K562 (cell line): ENCODE data around the gene STOX1. TPM values are rescaled to one million over a fixed set of nuclear protein-coding genes. Genes with fewer than 3 reads are reported as not detected.

Experiments
- ATAC-seq: fragments of 200-7000 bp; cut with Tn5 transposase; 3 replicates; pipeline ENCODE4 v1.9.1; 2020; ENCODE audit warnings: moderate library complexity
- BruUV-seq: library from RNA; stranded (reverse); fragments of 400-500 nt; replicated peaks from 2 replicates; lab custom pipeline; 2021; lab: Mats Ljungman, UMichigan
- CTCF ChIA-PET: fragments of 300-600 bp; formaldehyde crosslinking; extraction: SDS; loops from one replicate; lab custom pipeline; 2021; ENCODE audit warnings: low intra/inter-chr PET ratio; lab: Yijun Ruan, JAX
- POLR2A ChIA-PET: fragments of 300-600, 350-650 bp; sonication (Branson Sonifier 250); formaldehyde crosslinking; extraction: SDS; loops from one replicate; lab custom pipeline; 2021; ENCODE audit warnings: antibody characterized with exemption, inconsistent platforms; lab: Yijun Ruan, JAX
- DNase-seq, 4 experiments: peaks; one replicate each; pipeline versions ENCODE4 v3.0.0 to v3.0.0-alpha.2; 2011 to 2018; ENCODE audit warnings: low spot score in 3 of 4, mixed read lengths in 3 of 4; ENCODE audit errors: extremely low read depth in 1 of 4
- FAIRE-seq: peaks from 2 replicates; lab custom pipeline; 2011; peaks lifted over from hg19 to GRCh38; lab: Jason Lieb, UNC
- H2AFZ ChIP-seq: 2 replicates; pipeline ENCODE4 v1.6.0; 2011; ENCODE audit warnings: low read depth, low read length, control low read depth, inconsistent platforms
- H3K27ac ChIP-seq: fragments of 200-600 bp; 3 replicates; pipeline ENCODE4 v1.8.0; 2011; ENCODE audit warnings: low read depth, mild to moderate bottlenecking, control low read depth, inconsistent platforms, low read length, moderate library complexity, mixed read lengths; ENCODE audit errors: extremely low read depth
- H3K27me3 ChIP-seq, 2 experiments: fragments of 300-600 bp in 1 of 2; 2 replicates in 1 of 2; 3 replicates in 1 of 2; pipeline versions ENCODE4 v1.6.0 to v1.8.0; 2011; ENCODE audit warnings: inconsistent platforms in 2 of 2, low read length in 2 of 2, mild to moderate bottlenecking in 1 of 2, mixed read lengths in 1 of 2, moderate library complexity in 1 of 2; ENCODE audit not compliant: control insufficient read depth in 2 of 2, insufficient read depth in 2 of 2
- H3K36me3 ChIP-seq: fragments of 300-600 bp; 3 replicates; pipeline ENCODE4 v1.8.0; 2011; ENCODE audit warnings: mild to moderate bottlenecking, low read length, inconsistent platforms; ENCODE audit not compliant: control insufficient read depth, insufficient read depth
- H3K4me1 ChIP-seq, 2 experiments: fragments of 200-600 bp in 1 of 2; replicated peaks in 1 of 2; 2 replicates in 1 of 2; 3 replicates in 1 of 2; pipeline versions ENCODE4 v1.5.1 to v1.8.0; 2011; ENCODE audit warnings: inconsistent platforms in 2 of 2, low read length in 2 of 2, mild to moderate bottlenecking in 1 of 2, mixed read lengths in 1 of 2, moderate library complexity in 1 of 2; ENCODE audit not compliant: control insufficient read depth in 2 of 2, insufficient read depth in 2 of 2
- H3K4me2 ChIP-seq: 2 replicates; pipeline ENCODE4 v1.6.1; 2011; ENCODE audit warnings: low read length, control low read depth, inconsistent platforms, mixed read lengths; ENCODE audit not compliant: insufficient read depth
- H3K4me3 ChIP-seq: fragments of 200-600 bp; sonication (generic), shearing (Covaris generic); 2 replicates; pipeline ENCODE4 v1.5.1; 2016; ENCODE audit warnings: control low read depth, inconsistent platforms
- H3K79me2 ChIP-seq: fragments of 200-600 bp; 3 replicates; pipeline ENCODE4 v1.8.0; 2011; ENCODE audit warnings: low read length, inconsistent platforms; ENCODE audit not compliant: control insufficient read depth, insufficient read depth
- H3K9ac ChIP-seq, 2 experiments: 2 replicates each; pipeline versions ENCODE4 v1.6.0 to v1.6.1; 2011; ENCODE audit warnings: low read depth in 2 of 2, low read length in 2 of 2, control low read depth in 1 of 2, inconsistent platforms in 1 of 2, mild to moderate bottlenecking in 1 of 2, mixed read lengths in 1 of 2; ENCODE audit not compliant: insufficient read depth in 1 of 2
- H3K9me1 ChIP-seq: one replicate; pipeline ENCODE4 v1.6.0; 2011; ENCODE audit warnings: inconsistent platforms, mild to moderate bottlenecking, low read length, moderate library complexity; ENCODE audit not compliant: control insufficient read depth, insufficient read depth
- H3K9me3 ChIP-seq: replicated peaks from 2 replicates; pipeline ENCODE4 v1.5.1; 2011; ENCODE audit warnings: low read depth, low read length, inconsistent platforms; ENCODE audit not compliant: control insufficient read depth, insufficient read depth
- H4K20me1 ChIP-seq: replicated peaks from 2 replicates; pipeline ENCODE4 v1.6.1; 2011; ENCODE audit warnings: low read length, inconsistent platforms, mixed read lengths; ENCODE audit not compliant: control insufficient read depth, insufficient read depth
- ATF7 ChIP-seq: fragments of 450-650 bp; IDR thresholded peaks from 2 replicates; pipeline ENCODE4 v1.7.1; 2014; ENCODE audit warnings: mild to moderate bottlenecking, moderate library complexity
- HCFC1 ChIP-seq: IDR thresholded peaks from 2 replicates; pipeline ENCODE4 v1.6.1; 2012; ENCODE audit warnings: low read depth, low read length, improper control_type of control experiment
- L3MBTL2 ChIP-seq: fragments of 450-650 bp; IDR thresholded peaks from 2 replicates; pipeline ENCODE4 v1.6.1; 2016; ENCODE audit warnings: mild to moderate bottlenecking, moderate library complexity
- MYC ChIP-seq, 2 experiments: fragments of 250-450 bp in 1 of 2; sonication (Bioruptor Pico) in 1 of 2; IDR thresholded peaks; 2 replicates each; pipeline versions ENCODE4 v1.5.1 to v1.6.1; 2012 to 2021; ENCODE audit warnings: low read depth in 2 of 2, borderline replicate concordance in 1 of 2, improper control_type of control experiment in 1 of 2, low read length in 1 of 2, mild to moderate bottlenecking in 1 of 2, moderate library complexity in 1 of 2
- NCOR1 ChIP-seq: fragments of 450-650 bp; IDR thresholded peaks from 2 replicates; pipeline ENCODE4 v1.6.1; 2016; ENCODE audit warnings: mild to moderate bottlenecking, moderate library complexity
- RBBP5 ChIP-seq: fragments of 200-600 bp; sonication (generic); IDR thresholded peaks from 2 replicates; pipeline ENCODE4 v1.6.1; 2012; ENCODE audit warnings: borderline replicate concordance, mild to moderate bottlenecking, low read length, control low read depth, inconsistent platforms; ENCODE audit not compliant: insufficient read depth, poor library complexity, severe bottlenecking
- SUPT5H ChIP-seq: fragments of 450-650 bp; IDR thresholded peaks from 2 replicates; pipeline ENCODE4 v1.6.1; 2016
- TARDBP ChIP-seq: fragments of 450-650 bp; IDR thresholded peaks from 2 replicates; pipeline ENCODE4 v1.6.1; 2016
- TCF3 ChIP-seq: sonication (generic); formaldehyde crosslinking; IDR thresholded peaks from 2 replicates; pipeline ENCODE4 v1.4.0; 2020; ENCODE audit warnings: mild to moderate bottlenecking, missing genetic modification reagents
- ZNF124 ChIP-seq: sonication (generic); formaldehyde crosslinking; IDR thresholded peaks from 2 replicates; pipeline ENCODE4 v1.8.1; 2022; ENCODE audit warnings: missing genetic modification reagents
- WGBS: fragments of 100-300 bp; shearing (Covaris generic); methylation state at CpG from one replicate; pipeline ENCODE4 v1.1.6; 2016; ENCODE audit warnings: low coverage, mixed read lengths; ENCODE audit not compliant: insufficient coverage; ENCODE audit errors: missing lambda C conversion rate; 5-methylcytosine and 5-hydroxymethylcytosine counted together
- in situ Hi-C: fragments of 300-500 bp; cut with MboI; formaldehyde crosslinking; loops from 4 replicates; pipeline ENCODE4 v1.15.0; 2018; ENCODE audit warnings: inconsistent platforms, mixed read lengths
- intact Hi-C: fragments of 100-400 bp; cut with micrococcal nuclease; formaldehyde crosslinking; loops from 2 replicates; pipeline ENCODE4 v1.14.2; 2022
- polyA plus RNA-seq, 8 experiments: library from polyadenylated mRNA; depleted of rRNA in 4 of 8; stranded (reverse) in 5 of 8; unstranded in 3 of 8; fragments of >200 nt; fragmentation: Nextera tagmentation in 2 of 8; fragmentation: Illumina TruSeq in 1 of 8; extraction: Ambion mirVana in 2 of 8; extraction: Trizol in 1 of 8; gene quantifications; 2 replicates each; pipeline versions ENCODE4 v1.2.1 to v1.2.3, GENCODE V29; 2011 to 2014; ENCODE audit warnings: inconsistent platforms in 1 of 8, missing spikeins in 1 of 8
- total RNA-seq, 7 experiments: library from RNA; depleted of rRNA in 6 of 7; stranded (reverse); fragments of >200 nt in 6 of 7; fragmentation: Illumina TruSeq in 2 of 7; extraction: Trizol in 2 of 7; gene quantifications; 2 replicates each; pipeline versions ENCODE4 v1.2.1 to v1.2.3, GENCODE V29; 2011 to 2021; ENCODE audit warnings: low replicate concordance in 1 of 7
- TF ChIP-seq, protein P1 (sequence below): sonication (generic); formaldehyde crosslinking; IDR thresholded peaks from 2 replicates; pipeline ENCODE4 v1.8.0; 2022; ENCODE audit warnings: mild to moderate bottlenecking, missing genetic modification reagents
- TF ChIP-seq, protein P2 (sequence below): fragments of 450-650 bp; formaldehyde crosslinking; IDR thresholded peaks from 2 replicates; pipeline ENCODE4 v1.4.0; 2020; ENCODE audit warnings: mild to moderate bottlenecking
- TF ChIP-seq, protein P3 (sequence below), 2 experiments: fragments of 450-650 bp; conservative IDR thresholded peaks; 2 replicates each; pipeline ENCODE4 v1.6.1; 2017; ENCODE audit warnings: mild to moderate bottlenecking in 2 of 2, moderate library complexity in 2 of 2
- TF ChIP-seq, protein P4 (sequence below): fragments of 250-450 bp; sonication (Bioruptor Pico); IDR thresholded peaks from 2 replicates; pipeline ENCODE4 v1.5.0; 2022; ENCODE audit warnings: mild to moderate bottlenecking

Gene STOX1
- total and polyA plus RNA-seq, 9 of the 15 experiments (the other 6 are each of a cell fraction or from before 2014, with no cell fraction given) = 0.09 to 0.87 (median 0.29) TPM

DNA sequence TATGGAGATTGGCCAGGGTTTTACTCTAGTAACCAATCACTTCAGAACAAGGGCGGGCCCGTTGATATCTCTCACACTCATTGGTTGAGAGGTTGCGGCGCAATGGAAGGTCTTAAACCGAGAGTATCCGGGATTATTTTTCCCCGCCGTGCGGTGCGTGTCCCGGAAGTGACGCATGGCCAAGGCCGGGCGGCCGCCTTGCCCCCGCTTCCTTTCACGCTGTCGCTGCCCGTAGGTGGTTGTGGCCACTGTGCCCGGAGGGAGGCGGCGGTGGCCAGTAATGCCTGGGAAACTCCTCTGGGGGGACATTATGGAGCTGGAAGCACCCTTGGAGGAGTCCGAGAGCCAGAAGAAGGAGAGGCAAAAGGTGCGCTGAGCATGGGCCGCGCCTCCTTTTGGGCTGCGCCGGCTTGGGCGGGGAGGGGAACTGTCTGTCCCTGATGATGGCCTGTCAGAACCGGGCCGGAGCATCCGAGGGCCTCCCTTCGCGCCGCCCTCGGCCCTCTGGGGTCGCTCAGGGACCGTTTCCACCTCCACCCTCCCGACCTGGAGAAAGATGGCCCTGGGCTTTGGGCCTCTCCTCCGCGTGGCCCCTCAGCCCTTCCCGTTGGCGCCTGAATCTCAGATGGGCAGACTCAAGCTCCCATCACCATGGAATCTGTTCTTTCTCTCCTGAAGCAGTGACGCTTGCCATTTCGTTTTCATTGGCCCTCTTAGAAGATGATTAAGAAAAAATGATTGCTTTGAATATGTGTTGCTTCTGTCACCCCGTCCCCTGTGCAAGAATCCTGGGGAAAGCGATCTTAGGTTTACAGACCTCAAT, 74.0 kb downstream of the STOX1 start, which contains the start of gene DDX50:
DDX50 (plus strand) TSS at position 211 of the 823 bp plus-strand sequence; CDS start at position 281, 70 bp downstream.
- intact Hi-C loops = loop anchor here (2.0 to 10.0 kb wide), 2 partner anchors 191 to 347 kb away; no protein-coding TSS in a partner anchor
- FAIRE-seq (peak; percentile 99), ATAC-seq (peak; percentile 97), DNase-seq (peak in 3 of 4 experiments; percentile 94 to 99 (median 97))
- H3K4me1 ChIP-seq = peaks cover 13 to 14% of the 10 kb centered on the region in 2 experiments; a peak in 4 of 5 replicates
- no peaks in the 10 kb centered on the region for H3K9me3 ChIP-seq
- POLR2A ChIA-PET = interaction anchor here (0.5 to 2.8 kb wide), 7 partner anchors 11 to 1409 kb away, joined by 3 to 10 read pairs (median 3); partner anchors contain the start of gene DDX21
- H3K4me3 ChIP-seq = peak within 1 kb of the TSS; percentile 74
- CTCF ChIA-PET = no interaction called here
- under 1% methylated on average over 47 of the region's 47 CpGs for WGBS
- peaks cover 33% of the 10 kb centered on the region for H3K79me2 ChIP-seq
- BruUV-seq = TSS peak; percentile 74
- H3K36me3 ChIP-seq = peaks cover 17% of the 10 kb centered on the region; the same call in 2 of the 3 replicates
- H3K9me1 ChIP-seq = no peaks in the 10 kb centered on the region
- no peaks in the 10 kb centered on the region for H3K27me3 ChIP-seq
- H4K20me1 ChIP-seq = no peaks in the 10 kb centered on the region
- H2AFZ ChIP-seq = peak within 1 kb of the TSS; percentile 93
- H3K27ac ChIP-seq = peak within 1 kb of the TSS; percentile 91
- peak within 1 kb of the TSS; percentile 96 for H3K4me2 ChIP-seq
- peak within 1 kb of the TSS; percentile 87 to 93 for H3K9ac ChIP-seq
- in situ Hi-C loops = no loop called here
- TF ChIP-seq, protein P1, sequence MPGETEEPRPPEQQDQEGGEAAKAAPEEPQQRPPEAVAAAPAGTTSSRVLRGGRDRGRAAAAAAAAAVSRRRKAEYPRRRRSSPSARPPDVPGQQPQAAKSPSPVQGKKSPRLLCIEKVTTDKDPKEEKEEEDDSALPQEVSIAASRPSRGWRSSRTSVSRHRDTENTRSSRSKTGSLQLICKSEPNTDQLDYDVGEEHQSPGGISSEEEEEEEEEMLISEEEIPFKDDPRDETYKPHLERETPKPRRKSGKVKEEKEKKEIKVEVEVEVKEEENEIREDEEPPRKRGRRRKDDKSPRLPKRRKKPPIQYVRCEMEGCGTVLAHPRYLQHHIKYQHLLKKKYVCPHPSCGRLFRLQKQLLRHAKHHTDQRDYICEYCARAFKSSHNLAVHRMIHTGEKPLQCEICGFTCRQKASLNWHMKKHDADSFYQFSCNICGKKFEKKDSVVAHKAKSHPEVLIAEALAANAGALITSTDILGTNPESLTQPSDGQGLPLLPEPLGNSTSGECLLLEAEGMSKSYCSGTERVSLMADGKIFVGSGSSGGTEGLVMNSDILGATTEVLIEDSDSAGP (CRISPR knock-in tag) = no peak
- peak; percentile 76; the same call in 1 of the 2 replicates for TF ChIP-seq MYC (IDR thresholded peaks at IDR 0.05; ENCODE audit: low read depth, low read length)
- peak; percentile 53; the same call in 1 of the 2 replicates for TF ChIP-seq MYC (CRISPR knock-in tag; IDR thresholded peaks at IDR 0.05; ENCODE audit: borderline replicate concordance, low read depth)
- no peak for TF ChIP-seq ZNF124 (CRISPR knock-in tag)
- TF ChIP-seq TCF3 = no peak
- no peak for TF ChIP-seq L3MBTL2
- TF ChIP-seq HCFC1 = peak; percentile 69
- TF ChIP-seq NCOR1 = no peak
- TF ChIP-seq, protein P2, sequence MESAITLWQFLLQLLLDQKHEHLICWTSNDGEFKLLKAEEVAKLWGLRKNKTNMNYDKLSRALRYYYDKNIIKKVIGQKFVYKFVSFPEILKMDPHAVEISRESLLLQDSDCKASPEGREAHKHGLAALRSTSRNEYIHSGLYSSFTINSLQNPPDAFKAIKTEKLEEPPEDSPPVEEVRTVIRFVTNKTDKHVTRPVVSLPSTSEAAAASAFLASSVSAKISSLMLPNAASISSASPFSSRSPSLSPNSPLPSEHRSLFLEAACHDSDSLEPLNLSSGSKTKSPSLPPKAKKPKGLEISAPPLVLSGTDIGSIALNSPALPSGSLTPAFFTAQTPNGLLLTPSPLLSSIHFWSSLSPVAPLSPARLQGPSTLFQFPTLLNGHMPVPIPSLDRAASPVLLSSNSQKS (CRISPR knock-in tag) = no peak
- TF ChIP-seq SUPT5H = peak; percentile 94
- TF ChIP-seq, protein P3, sequence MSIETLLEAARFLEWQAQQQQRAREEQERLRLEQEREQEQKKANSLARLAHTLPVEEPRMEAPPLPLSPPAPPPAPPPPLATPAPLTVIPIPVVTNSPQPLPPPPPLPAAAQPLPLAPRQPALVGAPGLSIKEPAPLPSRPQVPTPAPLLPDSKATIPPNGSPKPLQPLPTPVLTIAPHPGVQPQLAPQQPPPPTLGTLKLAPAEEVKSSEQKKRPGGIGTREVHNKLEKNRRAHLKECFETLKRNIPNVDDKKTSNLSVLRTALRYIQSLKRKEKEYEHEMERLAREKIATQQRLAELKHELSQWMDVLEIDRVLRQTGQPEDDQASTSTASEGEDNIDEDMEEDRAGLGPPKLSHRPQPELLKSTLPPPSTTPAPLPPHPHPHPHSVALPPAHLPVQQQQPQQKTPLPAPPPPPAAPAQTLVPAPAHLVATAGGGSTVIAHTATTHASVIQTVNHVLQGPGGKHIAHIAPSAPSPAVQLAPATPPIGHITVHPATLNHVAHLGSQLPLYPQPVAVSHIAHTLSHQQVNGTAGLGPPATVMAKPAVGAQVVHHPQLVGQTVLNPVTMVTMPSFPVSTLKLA (conservative IDR thresholded peaks at IDR 0.05) = peak; percentile 94 to 97
- TF ChIP-seq RBBP5 = peak; percentile 96
- TF ChIP-seq, protein P4, sequence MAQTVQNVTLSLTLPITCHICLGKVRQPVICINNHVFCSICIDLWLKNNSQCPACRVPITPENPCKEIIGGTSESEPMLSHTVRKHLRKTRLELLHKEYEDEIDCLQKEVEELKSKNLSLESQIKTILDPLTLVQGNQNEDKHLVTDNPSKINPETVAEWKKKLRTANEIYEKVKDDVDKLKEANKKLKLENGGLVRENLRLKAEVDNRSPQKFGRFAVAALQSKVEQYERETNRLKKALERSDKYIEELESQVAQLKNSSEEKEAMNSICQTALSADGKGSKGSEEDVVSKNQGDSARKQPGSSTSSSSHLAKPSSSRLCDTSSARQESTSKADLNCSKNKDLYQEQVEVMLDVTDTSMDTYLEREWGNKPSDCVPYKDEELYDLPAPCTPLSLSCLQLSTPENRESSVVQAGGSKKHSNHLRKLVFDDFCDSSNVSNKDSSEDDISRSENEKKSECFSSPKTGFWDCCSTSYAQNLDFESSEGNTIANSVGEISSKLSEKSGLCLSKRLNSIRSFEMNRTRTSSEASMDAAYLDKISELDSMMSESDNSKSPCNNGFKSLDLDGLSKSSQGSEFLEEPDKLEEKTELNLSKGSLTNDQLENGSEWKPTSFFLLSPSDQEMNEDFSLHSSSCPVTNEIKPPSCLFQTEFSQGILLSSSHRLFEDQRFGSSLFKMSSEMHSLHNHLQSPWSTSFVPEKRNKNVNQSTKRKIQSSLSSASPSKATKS (CRISPR knock-in tag) = no peak
- TF ChIP-seq ATF7 = peak; percentile 87
- no peak for TF ChIP-seq TARDBP
